GM12874 (cell line): ENCODE results near the gene BLNK.

Source experiments
- CTCF ChIP-seq: IDR thresholded peaks from 2 replicates; pipeline ENCODE4 v1.5.1; 2011; ENCODE audit warnings: low read depth, mild to moderate bottlenecking, control low read depth, low read length, moderate library complexity; ENCODE audit not compliant: insufficient read depth

Gene BLNK

GRCh38 chr10:96268341-96268909 lies 2.9 kb downstream of the BLNK start:
- TF ChIP-seq CTCF, result no peak

GRCh38 chr10:96267234-96267705 lies 4.1 kb downstream of the BLNK start:
- TF ChIP-seq CTCF, result no peak

DNA sequence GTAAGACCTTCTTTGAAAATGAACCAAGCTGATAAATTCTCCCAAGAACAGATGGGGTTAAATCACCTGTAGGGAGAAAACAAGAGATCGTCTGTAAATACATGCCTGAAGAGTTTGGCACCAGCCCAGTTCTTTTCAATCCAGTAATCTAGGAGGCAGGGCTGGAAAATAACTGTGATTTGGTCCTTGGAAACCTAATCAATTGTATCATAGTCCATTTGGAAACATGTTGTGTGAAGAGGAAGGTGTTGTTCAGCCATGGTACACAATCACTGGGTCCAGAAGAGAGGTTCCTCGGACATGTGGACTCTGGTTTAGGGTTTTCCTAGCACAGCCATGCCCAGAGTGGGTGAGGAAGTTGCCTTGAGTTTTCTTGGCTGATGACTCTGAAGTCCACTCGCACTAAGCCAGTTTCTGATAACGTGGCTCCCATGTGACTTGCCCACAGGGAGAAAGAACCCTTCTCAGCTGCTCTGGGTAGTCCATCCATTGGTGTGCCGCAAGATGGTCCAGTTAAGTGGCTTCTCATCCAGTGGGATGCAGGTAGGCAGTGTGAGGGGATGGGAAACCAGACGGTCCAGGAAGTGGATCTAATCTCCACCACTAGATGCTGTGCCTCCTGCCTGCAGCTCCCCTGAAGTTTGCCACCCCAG lies 5.1 kb downstream of the BLNK start:
- TF ChIP-seq CTCF, result no peak

- no peak for TF ChIP-seq CTCF
These were observed 6.4 kb downstream of the BLNK start for GRCh38 chr10:96264938-96265337.

DNA sequence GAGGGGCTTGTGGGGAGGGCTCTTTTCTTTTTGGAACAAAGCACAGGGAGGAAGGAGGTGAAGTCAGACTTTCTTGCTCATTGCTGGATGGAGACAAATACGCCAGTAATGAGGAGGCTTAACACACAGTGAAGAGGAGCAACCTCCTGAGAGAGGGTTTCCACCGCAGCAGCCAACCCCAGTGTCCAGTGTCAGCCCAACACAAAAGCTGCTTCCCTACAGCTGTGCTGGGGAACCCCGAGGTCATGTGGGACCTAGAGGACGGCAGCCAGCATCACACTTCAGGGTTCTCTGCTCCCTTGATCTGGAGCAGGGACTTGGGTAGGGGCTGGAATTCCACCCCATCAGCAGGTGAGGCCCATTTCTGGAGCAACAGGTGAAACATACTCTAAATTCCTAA lies 7.7 kb downstream of the BLNK start:
- no peak for TF ChIP-seq CTCF

DNA sequence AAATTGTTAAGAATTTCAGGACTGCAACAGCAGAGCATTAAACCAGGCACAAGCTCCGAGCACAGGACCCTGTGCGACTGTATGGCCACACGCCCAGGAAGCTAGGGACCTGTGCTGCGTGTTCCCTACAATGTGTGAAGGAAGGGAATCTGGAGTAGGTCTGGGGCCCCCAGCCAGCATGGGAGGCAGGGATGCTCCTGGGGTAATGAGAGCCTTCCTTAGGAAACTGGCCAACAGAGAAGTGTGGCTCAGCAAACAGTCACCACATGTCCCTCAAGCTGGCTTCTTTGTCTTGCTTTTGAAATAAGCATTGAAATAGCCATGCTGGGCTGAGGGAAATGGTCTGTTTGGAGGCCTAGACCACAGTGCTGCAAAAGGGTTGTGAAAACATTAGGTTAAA lies 8.2 kb downstream of the BLNK start:
- no peak for TF ChIP-seq CTCF

- no peak for TF ChIP-seq CTCF
These were observed 9.4 kb downstream of the BLNK start for GRCh38 chr10:96261930-96262329.
